CD4-positive, alpha-beta T cell treated with Interleukin-6 for 4 hours (primary cell): ENCODE measurements around the gene SLC25A26.
A peak's percentile ranks its signal among the peaks of the same experiment; 100 is the strongest.
"Not testable (repeated sequence)": the region's sequence is repeated elsewhere in the genome, so short reads cannot be mapped to it uniquely, and the experiment has no call there.

Experiments
- DNase-seq: peaks from one replicate; pipeline ENCODE4 v3.0.0-alpha.2; 2020; ENCODE audit warnings: mixed read lengths

The SLC25A26 gene

DNA sequence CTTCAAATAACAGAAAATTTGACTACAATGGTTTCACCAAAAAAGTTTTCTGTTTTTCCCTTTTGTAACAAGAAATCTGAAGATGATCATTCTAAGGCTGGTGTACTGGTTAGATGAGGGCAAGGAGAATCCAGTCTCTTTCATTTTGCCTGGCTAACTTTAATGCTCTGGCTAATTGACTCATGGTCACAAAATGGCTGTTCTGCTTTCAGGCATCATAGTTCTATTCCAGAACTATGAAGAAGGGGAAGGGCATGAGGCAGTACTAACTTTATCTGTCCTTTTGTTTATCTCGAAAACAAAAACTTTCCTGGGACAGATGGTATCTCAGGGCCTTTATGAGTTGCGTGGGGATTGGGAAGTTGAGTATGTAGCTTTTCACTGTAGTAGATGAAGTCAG lies 50.4 kb downstream of the SLC25A26 start:
- DNase-seq: no peak

DNA sequence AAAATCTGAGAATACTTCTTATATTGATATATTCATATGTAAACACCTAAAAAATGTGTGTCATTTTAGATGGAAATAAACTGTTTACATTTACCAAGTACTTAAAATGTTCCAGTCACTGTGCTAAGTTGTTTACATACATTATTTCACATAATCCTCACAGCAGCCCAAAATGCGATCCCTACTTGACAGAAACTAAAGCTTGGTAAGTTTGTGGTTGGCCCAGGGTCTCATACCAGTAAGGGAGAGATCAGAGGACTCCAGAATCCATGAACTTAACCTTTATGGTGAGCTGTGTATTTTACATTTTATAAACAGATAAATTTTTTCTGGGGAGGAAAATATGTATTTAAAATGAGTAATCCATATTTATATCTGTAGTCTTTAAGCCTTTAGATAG lies 51.2 kb downstream of the SLC25A26 start:
- DNase-seq: no peak

DNA sequence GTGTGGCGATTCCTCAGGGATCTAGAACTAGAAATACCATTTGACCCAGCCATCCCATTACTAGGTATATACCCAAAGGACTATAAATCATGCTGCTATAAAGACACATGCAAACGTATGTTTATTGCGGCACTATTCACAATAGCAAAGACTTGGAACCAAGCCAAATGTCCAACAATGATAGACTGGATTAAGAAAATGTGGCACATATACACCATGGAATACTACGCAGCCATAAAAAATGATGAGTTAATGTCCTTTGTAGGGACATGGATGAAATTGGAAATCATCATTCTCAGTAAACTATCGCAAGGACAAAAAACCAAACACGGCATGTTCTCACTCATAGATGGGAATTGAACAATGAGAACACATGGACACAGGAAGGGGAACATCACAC lies 54.0 kb downstream of the SLC25A26 start:
- not testable (repeated sequence) for DNase-seq

DNA sequence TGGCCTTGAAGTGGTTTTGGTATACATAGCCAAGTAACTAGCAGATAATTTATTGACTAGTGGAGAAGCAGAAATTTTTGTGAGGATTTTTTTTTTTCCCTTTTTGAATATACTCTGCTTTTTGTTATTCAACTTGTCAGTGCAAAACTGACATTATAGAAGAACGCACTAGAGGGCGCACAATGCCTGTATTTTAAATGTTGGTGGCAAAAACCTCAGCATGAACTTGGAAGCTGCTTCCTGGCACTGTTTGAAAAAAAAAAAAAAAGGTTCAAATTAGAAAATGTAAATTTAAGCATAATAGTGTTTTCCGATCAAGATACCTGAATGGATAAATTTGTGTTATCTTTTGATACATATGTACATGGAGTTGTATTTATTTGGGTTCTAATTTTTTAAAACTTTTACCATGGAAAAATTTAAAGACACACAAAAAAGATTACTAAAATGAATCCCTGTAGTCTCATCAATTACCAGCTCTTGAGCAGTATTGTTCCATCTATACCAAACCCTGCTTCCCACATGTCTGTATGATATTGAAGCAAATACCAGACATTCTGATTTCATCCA lies 56.0 kb downstream of the SLC25A26 start:
- DNase-seq: peak; percentile 73

DNA sequence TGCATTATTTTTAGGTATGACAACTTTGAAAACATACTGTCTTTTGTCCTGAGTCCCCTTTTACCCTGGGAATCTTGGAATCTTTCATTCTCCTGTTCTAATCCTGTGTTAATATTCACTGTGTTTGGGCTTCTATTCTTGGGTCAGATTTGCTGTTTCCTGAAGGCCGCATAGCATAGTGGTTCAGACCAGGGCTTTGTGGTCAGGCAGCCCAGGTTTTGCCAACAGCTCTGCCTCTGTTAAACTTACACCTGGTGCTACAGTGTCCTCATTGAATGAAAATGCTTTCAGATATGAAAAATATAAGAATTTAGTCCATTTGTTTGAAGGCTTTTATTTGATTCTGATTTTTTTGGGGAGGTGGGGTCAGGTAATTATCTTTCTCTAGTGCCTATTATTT lies 58.4 kb downstream of the SLC25A26 start:
- DNase-seq: no peak

DNA sequence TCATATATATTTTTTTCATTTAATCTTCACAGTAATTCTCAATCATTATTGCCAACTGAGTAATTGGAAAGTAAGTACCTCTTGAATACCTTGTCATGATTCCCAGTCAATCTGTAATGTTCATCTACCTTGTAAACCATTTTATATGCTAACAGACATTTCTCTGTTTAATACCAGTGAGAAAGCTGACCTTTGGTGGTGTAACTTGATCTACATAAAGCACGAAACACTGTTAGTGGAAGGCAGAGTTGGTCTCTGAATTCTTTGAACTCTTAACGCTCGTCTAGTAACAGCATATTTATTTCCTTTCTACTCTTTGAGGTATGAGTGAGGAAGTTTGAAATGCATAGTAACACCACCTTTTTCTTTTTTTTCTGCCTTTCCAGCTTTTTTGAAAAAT lies 59.5 kb downstream of the SLC25A26 start:
- DNase-seq: no peak

DNA sequence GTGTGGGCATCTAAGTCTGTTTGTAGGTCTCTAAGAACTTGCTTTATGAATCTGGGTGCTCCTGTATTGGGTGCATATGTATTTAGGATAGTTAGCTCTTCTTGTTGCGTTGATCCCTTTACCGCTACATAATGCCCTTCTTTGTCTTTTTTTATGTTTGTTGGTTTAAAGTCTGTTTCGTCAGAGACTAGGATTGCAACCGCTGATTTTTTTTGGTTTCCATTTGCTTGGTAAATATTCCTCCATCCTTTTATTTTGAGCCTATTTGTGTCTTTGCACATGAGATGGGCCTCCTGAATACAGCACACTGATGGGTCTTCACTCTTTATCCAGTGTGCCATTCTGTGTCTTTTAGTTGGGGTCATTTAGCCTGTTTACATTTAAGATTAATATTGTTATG lies 71.1 kb downstream of the SLC25A26 start:
- not testable (repeated sequence) for DNase-seq

DNA sequence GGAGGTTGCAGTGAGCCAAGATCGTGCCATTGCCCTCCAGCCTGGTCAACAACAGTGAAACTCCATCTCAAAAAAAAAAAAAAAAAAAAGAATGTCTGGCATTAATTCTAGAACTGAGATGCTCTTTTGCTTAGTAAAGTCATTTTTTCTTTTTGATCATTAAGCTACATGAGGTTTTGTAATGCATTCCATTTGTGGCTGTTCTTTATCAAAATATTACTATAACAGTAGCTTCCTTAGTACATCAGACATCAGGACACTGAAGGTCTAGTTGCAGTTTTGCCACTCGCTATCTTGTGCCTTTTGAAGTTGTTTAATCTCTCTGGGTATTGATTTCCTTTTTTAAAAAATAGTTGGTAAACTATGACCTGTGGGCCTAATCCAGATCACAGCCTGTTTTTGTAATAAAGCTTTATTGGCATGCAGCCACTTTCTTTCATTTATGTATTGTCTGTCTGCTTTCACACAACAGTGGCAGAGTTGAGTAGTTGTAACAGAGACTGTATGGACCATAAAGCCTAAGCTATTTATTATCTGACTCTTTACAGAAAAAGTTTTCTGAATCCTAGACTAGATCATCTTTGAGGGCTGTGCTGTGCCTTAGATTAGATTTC lies 76.6 kb downstream of the SLC25A26 start:
- DNase-seq: no peak

DNA sequence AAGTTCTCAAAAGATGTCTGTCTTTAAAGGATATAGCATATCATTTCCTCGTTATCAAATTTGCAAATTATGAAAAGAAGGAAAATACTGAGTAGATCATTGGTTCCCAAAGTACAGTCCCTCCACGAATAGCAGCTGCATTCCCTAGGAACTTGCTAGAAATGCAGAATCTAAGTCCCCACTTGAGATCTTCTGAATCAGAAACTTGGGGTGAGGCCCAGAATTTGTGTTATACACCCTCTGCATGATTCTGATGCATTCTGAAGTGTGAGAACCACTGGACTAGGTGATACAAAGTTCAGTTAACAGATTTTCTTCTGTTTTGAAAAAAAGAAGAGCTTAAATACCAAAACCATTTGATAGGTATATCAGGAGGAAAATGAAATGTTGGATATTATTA lies 77.1 kb downstream of the SLC25A26 start:
- peak; percentile 21 for DNase-seq

DNA sequence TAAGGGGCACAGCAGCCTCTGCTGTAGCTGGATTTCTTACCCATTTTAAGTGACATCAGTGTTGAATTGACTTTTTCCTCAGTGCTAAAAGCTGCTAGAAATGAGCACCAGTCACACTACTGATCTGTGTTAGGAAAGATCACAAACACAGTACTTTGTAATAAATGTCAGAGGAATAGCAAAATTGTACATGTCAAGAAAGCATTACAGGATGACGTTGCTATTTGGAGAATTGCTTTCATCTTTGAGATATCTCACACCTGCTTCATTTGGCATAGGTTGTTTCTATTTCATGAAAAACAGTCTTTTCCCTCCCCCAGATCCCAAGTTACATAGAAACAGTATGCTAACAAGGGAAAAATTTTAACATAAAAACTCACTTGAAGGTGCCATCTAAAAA lies 77.8 kb downstream of the SLC25A26 start:
- DNase-seq: no peak

DNA sequence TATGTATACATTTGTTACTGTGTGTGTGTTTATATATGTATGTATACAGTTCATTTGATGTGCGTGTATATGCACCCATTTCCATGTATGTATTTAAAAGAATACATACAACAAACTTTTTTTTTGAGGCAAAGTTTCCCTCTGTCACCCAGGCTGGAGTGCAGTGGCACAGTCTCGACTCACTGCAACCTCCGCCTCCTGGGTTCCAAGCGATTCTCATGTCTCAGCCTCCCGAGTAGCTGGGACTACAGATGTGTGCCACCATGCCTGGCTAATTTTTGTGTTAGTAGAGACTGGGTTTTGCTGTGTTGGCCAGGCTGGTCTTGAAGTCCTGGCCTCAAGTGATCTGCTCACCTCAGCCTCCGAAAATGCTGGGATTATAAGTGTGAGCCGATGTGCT lies 78.3 kb downstream of the SLC25A26 start:
- DNase-seq: not testable (repeated sequence)

DNA sequence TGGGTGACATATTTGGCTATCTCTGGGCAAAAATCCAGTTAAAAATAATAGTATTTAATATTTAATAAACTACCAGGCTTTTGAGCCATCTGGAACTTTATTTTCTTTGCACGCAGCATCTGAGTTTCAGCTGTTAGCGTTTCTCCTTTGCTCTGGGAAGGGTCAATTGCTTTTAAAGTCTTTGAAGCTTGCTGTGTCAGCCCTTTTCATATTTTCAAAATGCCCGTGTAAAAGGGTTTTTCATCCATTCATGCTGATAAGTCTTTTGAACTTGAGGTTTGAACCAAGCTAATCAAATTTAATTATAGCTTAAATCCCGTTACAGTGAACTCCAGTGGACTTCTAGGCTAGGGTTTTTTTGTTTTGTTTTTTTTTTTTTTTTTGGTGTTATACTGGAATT lies 79.1 kb downstream of the SLC25A26 start:
- DNase-seq: no peak

DNA sequence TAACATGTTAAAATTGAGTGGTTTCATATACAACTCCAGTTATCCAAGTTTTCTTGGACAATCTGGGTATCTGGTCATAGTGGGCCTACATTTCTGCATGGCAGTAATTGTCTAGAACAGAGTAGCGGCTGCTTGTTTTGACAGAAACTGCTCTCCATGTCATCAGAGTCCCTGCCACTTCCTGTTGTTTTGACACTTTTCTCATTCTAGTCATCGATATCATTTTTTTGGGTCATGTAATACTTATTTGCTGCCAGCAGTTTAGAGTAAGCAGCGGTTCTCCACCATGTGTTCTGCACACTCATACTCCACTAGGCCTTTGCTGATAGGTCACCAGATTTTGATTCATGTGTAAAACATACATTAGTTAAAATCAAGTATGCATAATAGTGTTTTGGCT lies 81.5 kb downstream of the SLC25A26 start:
- DNase-seq: peak; percentile 55

DNA sequence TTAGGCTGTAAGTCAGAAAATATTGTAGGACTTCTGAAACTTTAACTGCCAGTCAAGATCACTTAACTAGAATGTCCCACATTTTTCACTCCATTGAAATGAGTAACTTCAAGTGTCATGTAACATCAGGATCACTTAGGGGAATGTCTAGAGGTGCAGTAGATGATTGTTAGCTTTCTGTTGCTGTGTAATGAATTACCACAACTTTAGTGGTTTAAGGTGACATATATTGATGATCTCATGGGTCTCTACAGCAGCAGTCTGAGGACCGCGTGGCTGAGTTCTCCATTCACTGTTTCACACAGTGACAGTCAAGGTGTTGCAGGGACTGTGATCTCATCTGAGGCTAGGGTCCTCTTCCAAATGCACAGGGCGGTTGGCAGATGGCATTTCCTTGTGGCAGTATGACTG lies 82.7 kb downstream of the SLC25A26 start:
- peak; percentile 66 for DNase-seq

DNA sequence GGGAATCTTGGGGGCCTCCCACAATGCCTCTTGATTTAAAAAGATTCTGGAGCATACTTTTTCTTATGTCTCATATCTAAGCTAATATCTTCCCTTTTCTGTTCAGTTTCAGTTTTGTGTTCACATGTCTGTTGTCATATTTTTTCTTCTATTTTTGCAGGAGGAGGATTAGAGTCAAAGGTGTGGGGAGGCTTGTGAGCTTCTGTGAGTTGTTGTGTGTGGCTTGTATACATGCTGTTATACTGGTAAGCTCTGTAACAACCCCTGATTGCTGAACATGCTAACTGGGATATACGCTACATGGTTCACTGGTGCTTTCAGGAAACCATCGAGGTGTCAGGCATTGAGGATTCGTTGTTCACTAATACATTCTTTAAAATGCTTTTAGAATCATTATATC lies 83.5 kb downstream of the SLC25A26 start:
- DNase-seq: no peak

DNA sequence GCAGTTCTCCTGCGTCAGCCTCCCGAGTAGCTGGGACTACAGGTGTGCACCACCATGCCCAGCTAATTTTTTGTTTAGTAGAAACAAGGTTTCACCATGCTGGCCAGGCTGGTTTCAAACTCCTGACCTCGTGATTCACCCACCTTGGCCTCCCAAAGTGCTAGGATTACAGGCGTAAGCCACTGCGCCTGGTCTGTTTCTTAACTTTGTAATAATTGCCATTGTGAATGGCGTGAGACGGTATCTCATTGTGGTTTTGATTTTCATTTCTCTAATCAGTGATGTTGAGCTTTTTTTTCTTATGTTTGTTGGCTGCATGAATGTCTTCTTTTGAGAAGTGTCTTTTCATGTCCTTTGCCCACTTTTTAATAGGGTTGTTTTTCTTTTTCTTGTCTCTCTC lies 85.3 kb downstream of the SLC25A26 start:
- not testable (repeated sequence) for DNase-seq

DNA sequence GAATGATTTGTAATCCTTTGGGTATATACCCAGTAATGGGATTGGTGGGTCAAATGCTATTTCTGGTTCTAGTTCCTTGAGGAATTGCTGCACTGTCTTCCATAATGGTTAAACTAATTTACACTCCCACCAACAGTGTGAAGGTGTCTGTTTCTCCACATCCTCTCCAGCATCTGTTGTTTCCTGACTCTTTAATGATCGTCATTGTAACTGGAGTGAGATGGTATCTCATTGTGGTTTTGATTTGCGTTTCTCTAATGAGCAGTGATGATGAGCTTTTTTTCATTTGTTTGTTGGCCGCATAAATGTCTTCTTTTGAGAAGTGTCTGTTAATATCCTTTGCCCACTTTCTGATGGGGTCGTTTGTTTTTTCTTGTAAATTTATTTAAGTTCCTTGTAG lies 86.2 kb downstream of the SLC25A26 start:
- not testable (repeated sequence) for DNase-seq

DNA sequence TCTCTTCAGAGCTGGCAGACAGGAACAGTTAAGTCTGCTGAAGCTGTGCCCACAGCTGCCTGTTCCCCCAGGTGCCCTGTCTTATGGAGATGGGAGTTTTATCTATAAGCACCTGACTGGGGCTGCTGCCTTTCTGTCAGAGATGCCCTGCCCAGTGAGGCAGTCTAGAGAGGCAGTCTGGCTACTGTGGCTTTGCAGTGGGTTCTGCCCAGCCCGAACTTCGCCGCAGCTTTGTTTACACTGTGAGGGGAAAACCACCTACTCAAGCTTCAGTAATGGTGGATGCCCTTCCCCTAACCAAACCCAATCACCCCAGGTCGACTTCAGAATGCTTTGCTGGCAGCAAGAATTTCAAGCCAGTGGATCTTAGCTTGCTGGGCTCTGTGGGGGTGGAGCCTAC lies 91.2 kb downstream of the SLC25A26 start:
- DNase-seq: peak; percentile 40

DNA sequence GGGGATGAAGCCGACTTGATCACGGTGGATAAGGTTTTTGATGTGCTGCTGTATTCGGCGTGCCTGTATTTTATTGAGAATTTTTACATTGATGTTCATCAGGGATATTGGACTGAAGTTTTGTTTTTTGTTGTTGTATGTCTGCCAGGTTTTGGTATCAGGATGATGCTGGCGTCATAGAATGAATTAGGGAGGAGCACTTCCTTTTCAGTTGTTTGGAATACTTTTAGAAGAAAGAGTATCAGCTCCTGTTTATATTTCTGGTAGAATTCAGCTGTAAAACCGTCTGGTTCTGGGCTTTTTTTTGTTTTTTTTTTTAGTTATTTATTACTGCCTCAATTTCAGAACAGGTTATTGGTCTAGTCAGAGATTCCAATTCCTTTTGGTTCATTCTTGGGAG lies 93.7 kb downstream of the SLC25A26 start:
- DNase-seq: no peak

DNA sequence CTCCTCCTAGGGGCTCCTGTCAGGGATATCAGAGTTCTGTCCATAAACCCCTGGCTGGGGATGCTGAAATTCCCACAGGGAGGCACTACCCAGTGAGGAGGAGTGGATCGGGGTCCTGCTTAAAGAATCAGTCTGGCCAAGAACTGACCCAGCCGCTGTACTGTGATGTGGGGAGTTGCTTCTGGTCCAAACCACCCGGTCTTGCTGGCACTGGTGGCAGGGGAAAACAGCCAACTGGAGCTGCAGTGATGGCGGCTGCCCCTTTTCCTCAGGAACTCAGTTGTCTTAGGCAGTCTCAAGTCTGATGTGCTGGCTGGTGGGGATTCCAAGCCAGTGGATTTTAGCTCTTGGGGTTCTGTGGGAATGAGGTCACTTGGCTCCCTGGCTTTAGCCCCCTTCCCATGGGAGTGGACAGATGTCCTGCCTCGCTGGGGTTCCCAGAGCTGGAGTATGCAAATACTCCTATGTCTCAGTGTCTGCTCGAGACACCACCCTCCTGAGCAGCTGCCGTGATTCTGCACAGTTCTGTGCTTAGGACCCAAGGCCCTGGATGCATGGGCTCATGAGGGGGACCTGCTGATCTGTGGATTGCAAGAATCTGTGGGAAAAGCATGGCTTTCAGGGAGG lies 97.1 kb downstream of the SLC25A26 start:
- no peak for DNase-seq

DNA sequence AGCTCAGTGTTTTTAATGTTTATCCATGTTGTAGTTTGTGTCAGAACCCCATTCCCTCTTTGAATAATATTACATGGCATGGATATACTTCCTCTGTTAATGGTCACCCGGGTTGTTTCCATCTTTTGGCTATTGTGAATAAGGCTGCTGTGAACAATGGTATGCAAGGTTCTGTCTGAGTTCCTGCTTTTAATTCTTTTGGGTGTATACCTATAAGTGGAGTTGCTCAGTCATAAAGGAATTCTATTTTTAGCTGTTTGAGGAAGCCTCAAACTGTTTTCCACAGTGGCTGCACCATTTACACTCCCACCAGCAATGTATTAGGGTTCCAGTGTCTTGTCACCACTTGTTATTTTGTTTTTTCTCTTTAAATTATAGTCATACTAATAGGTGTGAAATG lies 99.6 kb downstream of the SLC25A26 start:
- DNase-seq: no peak

DNA sequence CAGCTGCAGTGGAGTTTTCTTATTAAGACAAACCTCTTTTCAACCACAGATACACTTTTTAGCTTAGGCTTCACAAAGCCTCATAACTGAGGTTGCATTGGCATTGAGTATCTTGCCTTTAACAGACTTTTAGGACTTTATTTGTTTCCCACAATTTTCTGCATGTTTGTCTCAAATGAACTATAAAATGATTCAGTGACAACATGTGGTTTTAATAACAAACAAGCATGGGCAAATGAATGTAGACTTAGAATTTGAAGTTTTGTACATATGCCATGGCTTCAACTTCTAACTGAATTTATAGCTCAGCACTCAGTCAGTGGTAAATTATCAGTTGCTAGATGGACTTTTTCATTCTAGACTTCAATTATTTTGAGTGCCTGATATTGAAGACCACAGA lies 101.6 kb downstream of the SLC25A26 start:
- DNase-seq: no peak

DNA sequence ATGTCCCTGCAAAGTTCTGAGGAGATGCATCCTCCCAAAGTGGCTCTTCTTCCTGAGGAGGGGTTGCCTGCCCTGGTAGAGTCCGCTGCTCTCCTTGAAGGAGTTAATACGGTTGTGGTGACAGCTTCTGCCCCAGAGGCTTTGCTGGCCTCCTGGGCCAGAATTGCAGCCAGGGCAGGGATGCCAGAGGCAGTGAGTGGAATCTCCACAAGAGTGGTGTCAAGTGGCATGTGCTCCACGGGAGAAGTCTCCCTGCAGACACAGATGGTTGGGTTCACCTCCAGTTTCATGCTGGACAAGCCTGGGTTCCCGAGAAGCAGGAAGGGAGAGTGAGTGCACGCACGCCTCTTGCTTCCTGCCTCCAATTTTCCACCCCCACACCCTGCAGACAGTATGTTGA lies 105.5 kb downstream of the SLC25A26 start:
- DNase-seq: no peak

DNA sequence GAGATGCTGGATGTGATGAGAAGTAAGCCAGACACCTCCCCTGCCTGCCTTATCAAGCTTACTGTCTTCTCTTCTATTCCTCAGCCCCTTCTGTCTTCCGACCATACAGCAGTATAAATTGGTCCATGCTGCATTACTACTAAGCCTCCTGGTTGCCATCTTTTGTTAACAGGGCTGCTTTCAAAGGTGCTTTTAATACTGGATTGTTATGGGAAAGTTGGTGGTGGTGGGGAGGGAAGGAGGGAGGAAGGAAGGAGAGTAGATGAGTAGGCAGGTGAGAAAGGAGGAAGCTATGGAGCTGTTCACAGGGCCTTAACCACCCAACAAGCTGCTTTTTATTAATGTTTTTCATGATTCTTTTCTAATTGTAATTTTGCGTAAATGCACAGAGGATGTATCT lies 114.9 kb downstream of the SLC25A26 start:
- DNase-seq: no peak

DNA sequence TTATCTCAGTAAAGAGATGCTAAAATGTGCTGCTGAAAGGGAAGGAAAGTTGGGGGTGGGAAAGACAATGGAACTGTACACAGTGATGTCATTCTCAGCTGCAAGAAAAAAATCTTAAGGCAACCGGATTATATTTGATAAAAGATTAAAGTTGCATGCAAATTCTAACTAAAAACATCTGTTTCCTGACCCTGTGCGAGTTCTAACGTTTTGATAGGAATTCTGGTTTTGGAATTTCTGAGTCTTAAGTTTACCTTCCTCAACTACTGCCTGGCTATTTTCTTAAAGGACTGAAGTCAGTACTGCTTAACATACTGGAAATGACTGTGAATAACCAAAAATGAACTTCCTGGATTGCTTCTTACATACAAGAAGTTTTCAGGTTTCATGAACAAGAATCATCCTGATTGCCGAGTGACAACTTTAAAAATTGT lies 115.5 kb downstream of the SLC25A26 start:
- DNase-seq: no peak
